GM19238 (cell line): Measurements from ENCODE around the gene HKDC1.

ENCODE experiments used
- DNase-seq: peaks from one replicate; pipeline ENCODE4 v3.0.0; 2011; ENCODE audit warnings: low spot score; ENCODE audit not compliant: insufficient read length

The HKDC1 gene

DNA sequence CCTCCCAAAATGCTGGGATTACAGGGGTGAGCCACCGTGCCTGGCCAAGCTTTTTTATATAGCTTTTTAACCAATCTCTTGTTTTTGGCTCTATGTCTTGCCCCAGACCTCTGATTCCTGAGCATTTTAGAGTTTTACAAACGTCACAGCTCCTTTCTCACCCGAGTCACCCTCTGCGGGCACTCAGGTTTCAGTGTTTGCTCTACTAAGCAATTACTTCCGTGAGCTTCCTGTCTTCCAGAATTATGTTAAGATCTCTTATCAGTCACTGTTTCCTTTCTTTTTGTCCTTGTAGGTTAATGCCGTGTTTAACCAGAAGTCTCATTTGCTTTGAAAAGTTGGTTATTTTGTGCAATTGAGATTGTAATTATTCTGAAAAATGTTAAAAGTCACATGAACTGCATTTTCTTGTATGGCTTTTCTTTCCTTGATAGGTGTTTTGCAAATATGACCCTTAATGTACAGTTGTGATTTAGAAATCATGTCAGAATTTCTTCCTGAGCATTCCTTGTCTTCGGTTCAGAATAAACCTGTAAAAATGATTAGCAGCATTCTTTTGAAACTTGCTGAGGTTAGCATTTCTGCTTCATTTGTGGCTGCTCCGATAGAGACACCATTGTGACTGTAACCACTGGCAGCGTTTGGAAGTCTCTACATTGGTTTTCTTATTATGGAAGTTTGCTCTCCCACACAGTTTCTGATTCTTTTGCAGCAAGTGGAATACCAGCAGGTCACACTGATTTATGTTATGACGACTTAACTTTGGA lies 4.5 kb upstream of the HKDC1 start:
- no peak for DNase-seq

DNA sequence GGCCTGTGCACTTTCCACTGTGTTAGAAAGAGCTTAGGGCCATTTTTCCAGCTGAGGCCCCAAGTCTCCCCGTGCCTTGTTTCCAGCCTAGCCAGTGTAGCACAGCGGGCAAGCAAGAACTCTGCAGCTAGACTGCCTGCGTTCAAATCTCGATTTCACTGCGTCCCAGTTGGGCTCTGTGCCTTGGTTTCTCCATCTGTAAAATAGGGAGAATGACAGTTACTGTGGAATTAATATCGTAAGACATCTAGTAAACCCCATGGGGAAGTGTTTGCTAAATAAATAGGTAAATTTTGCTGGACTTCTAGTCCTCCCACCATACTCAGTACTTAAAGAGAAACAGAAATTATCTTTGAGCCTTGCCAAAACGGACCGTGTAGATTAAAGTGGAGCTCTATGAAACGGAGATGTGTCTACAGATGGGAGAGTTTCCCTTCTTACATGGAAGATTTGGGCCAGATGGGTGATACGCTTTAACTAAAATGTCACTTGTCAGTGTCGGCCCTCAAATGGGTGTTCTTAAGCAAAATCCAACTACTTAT lies 3.5 kb upstream of the HKDC1 start:
- no peak for DNase-seq

DNA sequence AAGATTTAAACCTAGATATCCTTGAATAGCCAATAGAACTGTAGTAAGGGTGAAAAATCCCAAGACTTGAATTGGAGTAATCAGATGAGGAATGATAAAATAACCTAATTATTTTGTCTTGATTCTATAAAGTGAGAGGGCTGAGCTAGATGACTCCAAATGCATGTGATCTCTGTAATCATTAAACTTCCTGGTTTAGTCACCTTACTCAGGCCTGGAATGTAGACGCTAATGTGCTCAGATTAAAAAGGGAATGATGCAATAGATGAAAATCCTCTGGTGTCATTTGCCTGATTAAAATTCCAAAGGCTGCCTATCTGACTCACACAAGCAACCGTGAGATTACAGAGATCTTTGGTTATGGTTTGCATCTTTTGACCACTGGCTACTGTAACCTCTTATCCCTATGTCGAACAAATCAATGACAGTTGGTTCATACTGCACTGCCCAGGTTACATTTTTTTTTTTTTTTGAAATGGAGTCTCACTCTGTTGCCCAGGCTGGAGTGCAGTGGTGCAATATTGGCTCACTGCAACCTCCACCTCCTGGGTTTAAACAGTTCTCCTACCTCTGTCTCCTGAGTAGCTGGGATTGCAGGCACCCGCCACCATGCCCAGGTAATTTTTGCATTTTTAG lies 2.9 kb upstream of the HKDC1 start:
- DNase-seq: no peak

GRCh38 chr10:69218831-69219230 lies 1.3 kb upstream of the HKDC1 start:
- no peak for DNase-seq

- DNase-seq: no peak
These were observed 375 bp downstream of the HKDC1 start for GRCh38 chr10:69220507-69220906.

GRCh38 chr10:69222157-69223027 lies 2.3 kb downstream of the HKDC1 start:
- peak; percentile 81 for DNase-seq

DNA sequence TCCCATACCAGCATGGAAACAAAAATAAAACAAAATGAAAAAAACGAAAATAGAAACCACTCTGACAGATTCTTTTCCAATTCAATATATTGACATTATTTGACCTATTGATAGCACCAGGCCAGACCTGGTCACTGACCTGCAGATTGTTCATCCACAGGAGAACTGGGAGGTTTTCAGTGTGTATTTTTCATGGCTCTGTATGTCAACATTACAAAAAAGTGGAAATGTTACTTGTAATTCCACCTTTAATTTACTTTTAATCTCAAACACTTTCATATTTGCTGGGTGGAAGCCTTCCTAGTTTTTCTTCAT lies 2.9 kb downstream of the HKDC1 start:
- DNase-seq: no peak

DNA sequence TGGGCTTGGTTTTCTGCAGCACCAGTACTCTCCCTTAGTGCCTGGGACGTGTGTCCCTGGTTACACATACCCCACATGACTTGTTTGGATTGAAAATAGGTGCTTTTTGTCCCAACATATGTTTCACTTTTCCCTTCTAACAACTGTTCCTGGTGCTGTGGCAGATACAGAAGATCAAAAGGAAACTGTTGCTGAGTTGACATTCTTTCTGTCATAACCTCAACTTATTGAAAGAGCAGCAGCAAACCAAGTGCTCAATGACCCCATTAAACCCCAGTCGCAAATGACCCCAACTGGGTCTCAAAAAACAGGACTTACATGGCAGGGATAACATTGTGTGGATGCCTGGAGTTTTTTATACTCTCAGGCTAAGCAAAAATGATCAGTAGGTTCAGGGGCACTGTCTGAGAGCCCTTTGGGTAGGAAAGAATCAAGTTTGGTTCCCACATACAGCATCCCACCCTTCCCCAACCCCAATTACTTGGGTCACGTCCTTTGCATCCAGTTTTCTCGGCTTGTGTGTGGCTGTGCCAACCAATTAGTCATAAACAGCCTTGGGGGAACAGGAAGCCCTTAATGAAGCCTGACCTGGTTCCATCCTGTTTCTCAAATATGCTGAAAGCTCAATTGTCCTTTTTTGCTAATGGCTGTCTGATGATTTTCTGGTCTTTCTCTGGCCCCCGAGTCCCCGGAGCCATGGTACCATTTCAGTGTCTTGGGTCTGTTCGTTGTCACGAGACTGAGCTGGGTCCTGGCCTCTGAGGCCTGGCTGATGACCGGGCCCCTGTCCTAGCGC lies 4.9 kb downstream of the HKDC1 start:
- no peak for DNase-seq

- DNase-seq: no peak
These were observed 5.5 kb downstream of the HKDC1 start for GRCh38 chr10:69225681-69226080.

DNA sequence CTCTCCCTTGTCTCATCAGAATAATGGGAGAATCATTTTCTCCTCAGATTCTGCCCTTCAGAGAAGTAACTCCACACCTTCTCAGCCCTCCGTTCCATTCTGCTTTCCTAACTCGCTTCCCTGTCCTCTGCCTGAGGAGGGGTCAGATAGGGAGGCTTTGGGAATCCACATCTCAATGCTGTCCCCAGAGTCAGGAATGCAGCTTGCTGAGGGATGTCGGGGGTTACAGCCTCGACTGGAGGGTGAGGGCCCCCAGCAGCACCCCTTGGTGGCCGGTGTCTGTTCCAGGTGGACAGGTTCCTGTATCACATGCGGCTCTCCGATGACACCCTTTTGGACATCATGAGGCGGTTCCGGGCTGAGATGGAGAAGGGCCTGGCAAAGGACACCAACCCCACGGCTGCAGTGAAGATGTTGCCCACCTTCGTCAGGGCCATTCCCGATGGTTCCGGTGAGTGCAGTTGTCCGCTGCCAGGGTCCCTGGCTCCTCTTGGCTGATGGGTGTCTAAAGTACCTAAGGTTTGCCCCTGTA lies 6.9 kb downstream of the HKDC1 start:
- no peak for DNase-seq

- DNase-seq: no peak
These were observed 8.0 kb downstream of the HKDC1 start for GRCh38 chr10:69228151-69228550.

- no peak for DNase-seq
These were observed 9.4 kb downstream of the HKDC1 start for GRCh38 chr10:69229616-69229916.

GRCh38 chr10:69230128-69230527 lies 10.0 kb downstream of the HKDC1 start:
- no peak for DNase-seq

GRCh38 chr10:69232252-69232651 lies 12.1 kb downstream of the HKDC1 start:
- DNase-seq: no peak

DNA sequence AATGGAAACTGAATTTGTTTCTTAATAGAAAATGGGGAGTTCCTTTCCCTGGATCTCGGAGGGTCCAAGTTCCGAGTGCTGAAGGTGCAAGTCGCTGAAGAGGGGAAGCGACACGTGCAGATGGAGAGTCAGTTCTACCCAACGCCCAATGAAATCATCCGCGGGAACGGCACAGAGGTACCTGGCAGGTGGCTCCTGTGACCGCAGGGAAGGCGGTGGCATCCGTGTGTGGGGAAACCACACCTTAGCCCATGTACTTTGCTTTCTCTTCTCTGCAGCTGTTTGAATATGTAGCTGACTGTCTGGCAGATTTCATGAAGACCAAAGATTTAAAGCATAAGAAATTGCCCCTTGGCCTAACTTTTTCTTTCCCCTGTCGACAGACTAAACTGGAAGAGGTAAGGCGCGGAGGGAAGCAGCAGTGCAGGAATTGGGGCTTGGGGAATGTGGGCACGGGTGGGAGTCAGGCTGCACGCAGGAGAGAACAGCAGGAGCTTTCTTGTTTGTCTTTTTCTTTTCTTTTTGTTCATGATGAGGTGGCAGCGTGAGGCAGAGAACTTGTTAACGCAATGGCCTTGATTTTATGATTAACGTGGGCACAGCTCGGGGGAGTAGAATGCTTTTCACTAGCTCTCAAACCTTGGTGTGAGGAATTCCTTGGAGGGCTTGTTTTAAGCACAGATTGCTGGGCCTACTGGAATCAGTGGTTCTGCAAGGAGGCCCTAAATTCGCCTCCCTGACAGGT lies 12.8 kb downstream of the HKDC1 start:
- DNase-seq: no peak

GRCh38 chr10:69234447-69234846 lies 14.3 kb downstream of the HKDC1 start:
- no peak for DNase-seq

GRCh38 chr10:69237528-69238159 lies 17.5 kb downstream of the HKDC1 start:
- DNase-seq: peak; percentile 78

DNA sequence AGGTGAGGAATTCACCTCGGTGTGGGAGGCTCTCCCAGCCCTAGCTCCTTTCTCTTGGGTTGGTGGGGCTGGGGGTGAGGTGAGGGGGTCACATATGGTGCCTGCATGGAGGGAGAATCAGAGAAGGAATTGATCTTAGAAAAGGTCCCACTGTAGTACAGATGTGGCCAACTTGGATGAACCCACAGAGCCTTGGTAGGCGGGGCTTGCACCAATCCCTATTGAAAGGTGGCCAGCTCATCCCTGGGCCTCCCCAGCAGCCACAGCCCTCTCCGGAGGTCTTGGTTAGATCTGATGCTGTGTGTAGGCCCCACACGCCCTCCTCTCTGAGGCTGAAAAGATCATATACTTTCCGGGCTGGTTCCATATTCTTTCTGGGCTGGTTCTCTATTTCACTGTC lies 19.0 kb downstream of the HKDC1 start:
- no peak for DNase-seq

GRCh38 chr10:69239816-69240434 lies 19.8 kb downstream of the HKDC1 start:
- DNase-seq: no peak

- DNase-seq: no peak
These were observed 20.3 kb downstream of the HKDC1 start for GRCh38 chr10:69240455-69240854.
